RPMI8226 (cell line): ENCODE measurements around the gene AKAP6.

Source experiments
- DNase-seq: peaks from one replicate; pipeline ENCODE4 v3.0.0-alpha.2; 2015

Gene AKAP6

GRCh38 chr14:32590157-32590556 lies 261.1 kb downstream of the AKAP6 start:
- no peak for DNase-seq

GRCh38 chr14:32593290-32593942 lies 264.3 kb downstream of the AKAP6 start:
- DNase-seq: no peak

GRCh38 chr14:32594766-32595165 lies 265.7 kb downstream of the AKAP6 start:
- no peak for DNase-seq

GRCh38 chr14:32595497-32595896 lies 266.4 kb downstream of the AKAP6 start:
- DNase-seq: no peak

DNA sequence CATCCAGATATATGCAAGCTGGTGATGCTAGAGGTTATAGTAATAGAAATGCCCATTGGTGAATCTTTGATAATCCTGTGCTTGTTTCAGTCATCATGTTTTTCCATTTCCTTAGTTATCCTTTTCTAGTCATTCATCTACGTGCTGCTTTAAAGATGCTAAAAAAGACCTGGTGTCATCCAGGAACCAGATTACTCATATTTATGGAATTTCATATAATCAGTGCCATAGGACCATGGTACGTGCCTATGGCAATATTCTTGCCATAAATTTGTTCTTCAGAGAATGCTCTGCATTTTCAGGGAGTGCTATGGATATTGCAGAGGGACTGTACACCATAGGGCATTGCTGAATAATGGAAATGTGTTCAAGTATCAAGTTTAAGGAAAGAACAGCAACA lies 267.3 kb downstream of the AKAP6 start:
- DNase-seq: no peak

DNA sequence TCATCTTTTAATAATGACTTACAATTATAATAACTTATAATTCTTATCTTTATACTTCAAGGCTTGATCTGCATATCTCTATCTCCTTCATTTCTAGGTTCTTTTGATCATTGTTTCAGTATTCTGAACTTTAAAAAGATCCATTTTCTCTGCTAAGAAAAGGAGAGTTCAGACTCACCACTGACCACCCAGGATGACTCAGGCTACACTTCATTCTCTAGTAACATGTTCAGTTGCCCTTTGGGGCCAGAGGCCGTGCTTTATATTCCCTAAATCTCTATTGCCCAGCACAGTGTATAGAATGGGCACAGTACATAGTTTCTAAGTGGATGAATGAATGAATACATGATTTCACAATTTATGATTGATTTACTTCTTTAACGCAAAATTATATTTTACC lies 268.7 kb downstream of the AKAP6 start:
- no peak for DNase-seq

- no peak for DNase-seq
Measured at GRCh38 chr14:32601069-32601468, 272.0 kb downstream of the AKAP6 start.

DNA sequence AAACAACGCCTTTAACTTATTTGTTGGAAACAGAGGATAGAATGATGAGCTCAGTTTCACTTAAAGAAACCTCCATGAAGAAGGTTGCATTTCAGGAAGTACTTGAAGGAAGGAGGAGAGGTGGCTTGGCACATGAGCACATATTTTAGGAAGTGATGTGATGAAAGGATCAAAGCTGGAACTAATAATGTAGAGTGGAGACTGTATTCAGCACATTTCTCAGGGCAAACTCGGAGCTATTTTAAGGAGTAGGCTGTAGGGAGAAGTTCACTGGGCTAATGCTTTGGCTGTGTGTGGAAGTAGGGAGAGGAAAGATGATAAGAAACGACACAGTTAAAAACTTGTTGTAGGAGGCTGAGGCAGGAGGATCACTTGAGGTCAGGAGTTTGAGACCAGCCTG lies 272.8 kb downstream of the AKAP6 start:
- DNase-seq: no peak

DNA sequence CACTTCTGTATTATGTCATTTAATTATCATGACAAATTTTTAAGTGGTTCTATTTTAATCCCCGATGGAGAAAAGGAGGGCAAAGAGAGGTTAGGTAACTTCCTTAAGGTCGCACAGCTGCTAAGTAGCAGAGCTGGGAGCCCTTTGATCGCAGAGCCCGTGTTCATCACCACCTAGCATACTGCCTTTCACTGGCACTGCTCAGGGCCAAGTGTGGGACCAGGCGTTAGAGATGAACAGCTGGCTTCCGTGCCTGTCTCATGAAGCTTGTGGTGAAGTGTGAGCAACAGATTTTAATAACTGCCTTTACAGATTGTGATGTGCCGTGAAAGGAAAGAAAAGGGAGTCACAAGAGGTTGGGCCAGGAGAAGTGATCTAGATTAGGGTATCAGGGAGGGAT lies 273.6 kb downstream of the AKAP6 start:
- no peak for DNase-seq

- DNase-seq: no peak
Measured at GRCh38 chr14:32603992-32604565, 275.0 kb downstream of the AKAP6 start.

DNA sequence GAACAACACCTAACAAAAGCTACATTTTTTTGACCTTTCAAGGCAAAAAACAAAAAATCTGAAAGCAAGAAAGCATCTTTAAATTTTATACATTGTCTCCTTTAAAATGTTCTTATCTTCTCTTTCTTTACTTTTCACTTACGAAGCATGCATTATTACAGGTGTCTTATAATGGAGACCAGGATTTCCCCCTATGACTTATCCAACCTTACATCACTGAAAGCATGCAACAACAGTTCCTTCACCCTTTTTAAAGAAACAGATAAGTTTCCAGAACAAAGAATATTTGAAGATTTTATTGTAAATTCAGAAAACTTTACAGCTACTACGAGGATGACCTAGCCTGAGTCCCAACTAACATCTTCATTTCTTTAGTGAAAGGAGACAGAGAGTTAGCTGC lies 277.2 kb downstream of the AKAP6 start:
- no peak for DNase-seq

- no peak for DNase-seq
Measured at GRCh38 chr14:32607399-32607798, 278.3 kb downstream of the AKAP6 start.

DNA sequence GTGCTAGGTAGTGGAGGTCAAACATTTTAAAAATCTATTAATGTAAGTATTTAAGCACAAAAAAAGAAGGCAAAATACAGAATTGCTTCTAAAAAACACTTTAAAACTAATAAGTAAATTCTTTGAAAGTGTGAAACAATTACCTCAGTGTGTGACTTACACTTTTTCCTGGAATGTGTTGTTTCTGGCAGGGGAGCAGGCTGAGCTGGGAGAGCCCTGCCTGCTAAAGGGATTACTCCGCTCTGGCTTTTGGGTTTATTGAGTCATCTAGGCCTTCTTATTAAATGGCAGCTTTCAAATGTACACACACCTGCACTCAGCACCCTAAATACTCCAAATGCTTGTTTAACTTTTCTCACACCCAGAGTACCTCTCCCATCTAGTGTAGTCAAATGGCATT lies 279.8 kb downstream of the AKAP6 start:
- DNase-seq: no peak

DNA sequence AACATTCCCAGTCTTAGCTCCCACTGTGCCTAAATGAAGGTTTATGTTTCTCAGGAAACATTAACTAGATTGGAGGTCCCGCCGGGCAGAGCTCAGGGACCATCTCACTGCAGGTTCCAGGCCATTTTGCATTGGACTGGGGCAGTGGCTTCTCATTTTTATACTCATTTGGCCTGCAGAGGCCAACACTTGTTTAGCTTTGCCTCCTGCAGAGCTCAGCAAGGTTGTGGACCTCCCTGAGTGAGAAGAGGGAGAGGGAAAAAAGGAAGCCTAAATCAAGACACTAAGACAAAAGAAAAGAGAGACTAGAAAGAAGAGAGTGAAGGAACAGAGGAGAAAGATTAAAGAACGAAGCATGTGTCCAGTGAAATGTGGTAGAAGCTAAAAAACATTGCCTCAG lies 280.3 kb downstream of the AKAP6 start:
- DNase-seq: no peak

- no peak for DNase-seq
Measured at GRCh38 chr14:32611752-32612151, 282.7 kb downstream of the AKAP6 start.

DNA sequence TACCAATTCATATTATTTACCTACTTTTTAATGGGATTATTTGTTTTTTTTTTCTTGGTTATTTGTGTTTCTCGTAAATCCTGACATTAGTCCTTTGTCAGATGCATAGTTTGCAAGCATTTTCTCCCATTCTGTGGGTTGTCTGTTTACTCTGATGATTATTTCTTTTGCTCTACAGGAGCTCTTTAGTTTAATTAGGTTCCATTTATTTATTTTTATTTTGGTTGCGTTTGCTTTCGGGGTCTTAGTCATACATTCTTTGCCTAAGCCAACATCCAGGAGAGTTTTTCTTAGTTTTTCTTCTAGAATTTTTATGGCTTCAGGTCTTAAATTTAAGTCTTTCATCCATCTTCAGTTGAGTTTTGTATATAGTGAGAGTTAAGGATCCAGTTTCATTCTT lies 289.9 kb downstream of the AKAP6 start:
- DNase-seq: no peak

GRCh38 chr14:32620303-32620702 lies 291.2 kb downstream of the AKAP6 start:
- DNase-seq: no peak

DNA sequence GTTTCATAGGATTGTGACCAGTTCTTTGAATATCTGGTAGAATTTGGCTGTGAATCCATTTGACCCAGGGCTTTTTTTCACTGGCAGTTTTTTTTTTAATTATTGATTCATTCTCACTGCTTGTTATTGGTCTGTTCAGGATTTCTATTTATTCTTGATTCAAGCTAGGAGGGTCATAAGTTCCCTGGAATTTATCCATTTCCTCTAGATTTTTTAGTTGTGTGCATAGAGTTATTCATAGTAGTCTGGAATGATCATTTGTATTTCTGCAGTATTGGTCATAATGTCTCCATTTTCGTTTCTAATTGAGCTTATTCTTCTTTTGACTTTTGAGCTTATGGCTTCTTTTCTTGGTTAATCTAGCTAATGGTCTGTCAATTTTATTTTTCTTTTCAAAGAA lies 291.6 kb downstream of the AKAP6 start:
- no peak for DNase-seq

DNA sequence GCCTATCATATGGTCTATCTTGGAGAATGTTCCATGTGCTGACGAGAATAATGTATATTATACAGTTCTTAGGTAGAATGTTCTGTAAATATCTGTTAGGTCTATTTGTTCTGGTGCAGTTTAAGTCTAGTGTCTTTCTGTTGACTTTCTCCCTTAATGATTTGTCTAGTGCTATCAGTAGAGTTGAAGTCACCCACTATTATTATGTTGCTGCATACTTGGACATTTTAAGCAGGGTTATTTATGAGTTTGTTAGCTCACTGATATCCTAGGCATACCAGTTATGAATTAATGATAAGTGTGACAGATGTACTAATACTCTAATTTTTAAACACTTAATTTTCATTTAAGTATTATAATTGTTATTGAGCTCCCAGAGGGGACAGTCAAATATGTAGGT lies 292.5 kb downstream of the AKAP6 start:
- no peak for DNase-seq

DNA sequence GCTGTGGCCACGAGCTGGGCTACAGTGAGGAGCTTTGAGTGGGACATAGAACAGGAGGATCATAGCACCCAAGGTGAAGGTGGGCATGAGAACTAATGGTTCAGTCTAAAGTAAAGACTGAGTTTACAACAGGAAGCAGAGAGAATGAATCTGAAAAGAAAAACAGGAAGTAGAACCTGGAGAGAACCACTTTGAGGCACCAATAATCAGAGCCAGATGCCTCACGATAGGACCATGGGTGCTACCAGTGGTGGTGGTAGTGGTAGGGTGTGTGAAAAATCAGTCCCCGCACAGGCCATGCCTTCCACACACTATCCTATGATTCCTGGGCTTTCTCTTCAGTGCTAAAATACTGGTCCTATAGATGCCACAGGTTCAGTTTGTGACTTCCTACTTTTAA lies 293.6 kb downstream of the AKAP6 start:
- no peak for DNase-seq

GRCh38 chr14:32623300-32624093 lies 294.4 kb downstream of the AKAP6 start:
- no peak for DNase-seq

GRCh38 chr14:32625211-32625610 lies 296.1 kb downstream of the AKAP6 start:
- DNase-seq: no peak

DNA sequence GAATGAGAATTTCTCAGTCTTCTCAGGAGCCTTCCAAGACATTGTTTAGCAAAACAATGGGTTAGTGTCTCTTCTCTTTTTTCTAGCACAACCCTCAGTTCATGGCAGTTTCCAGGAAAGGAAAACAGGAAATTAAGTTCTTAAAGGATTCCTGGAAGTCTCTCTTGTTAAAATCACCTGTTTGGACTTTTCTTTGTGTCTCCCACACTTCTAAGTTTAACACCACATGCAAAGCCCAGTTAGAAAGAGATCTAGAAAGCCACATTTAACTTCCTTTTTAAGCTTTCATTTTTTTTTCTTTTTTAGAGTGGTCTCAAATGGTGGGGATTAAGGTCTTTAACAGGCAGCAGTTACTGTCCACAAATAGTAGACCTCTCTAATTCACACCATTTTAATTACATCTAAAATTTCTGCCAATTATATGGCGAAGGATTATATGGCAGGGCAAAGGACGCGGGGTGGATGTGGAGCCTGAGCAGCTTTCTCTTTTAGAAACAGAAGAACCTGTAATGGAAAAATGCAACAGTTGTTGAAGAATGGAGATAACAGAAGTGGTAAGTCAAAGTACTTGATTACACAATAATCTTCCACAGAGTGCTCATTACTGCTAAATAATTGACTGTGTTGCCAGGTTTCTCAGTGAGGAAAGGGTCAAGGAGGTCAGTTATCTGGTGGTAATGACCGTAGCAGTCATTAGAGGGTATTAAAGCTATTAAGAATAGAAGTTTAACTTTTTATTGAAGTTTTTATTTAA lies 298.6 kb downstream of the AKAP6 start:
- DNase-seq: no peak

- no peak for DNase-seq
Measured at GRCh38 chr14:32629236-32629635, 300.1 kb downstream of the AKAP6 start.
